DMS153 (cell line): Measurements from ENCODE around the gene EEF2KMT.

ENCODE experiments used
- DNase-seq: peaks from one replicate; lab custom pipeline; 2025; lab: John Stamatoyannopoulos, UW

Gene EEF2KMT

DNA sequence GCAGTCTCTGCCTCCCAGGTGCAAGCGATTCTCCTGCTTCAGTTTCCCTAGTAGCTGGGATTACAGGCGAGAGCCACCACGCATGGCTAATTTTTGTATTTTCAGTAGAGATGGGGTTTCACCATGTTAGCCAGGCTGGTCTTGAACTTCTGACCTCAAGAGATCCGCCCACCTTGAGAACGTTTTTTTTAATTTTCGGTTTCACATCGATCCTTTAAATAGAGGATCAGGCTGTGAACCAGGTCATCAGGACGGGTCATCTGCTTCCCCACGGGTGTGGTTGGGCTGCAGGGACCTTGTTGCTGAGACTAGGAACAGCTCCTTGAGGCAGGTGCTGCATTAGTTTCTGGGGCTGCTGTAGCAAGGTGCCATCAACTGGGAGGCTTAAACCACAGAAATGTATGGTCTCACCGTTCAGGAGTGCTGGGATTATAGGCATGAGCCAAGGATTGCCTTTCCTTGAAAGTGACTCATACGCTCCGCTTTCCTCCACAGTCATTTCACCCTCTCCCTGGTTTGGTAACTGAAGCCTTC lies 55.9 kb downstream of the EEF2KMT start:
- no peak for DNase-seq

- no peak for DNase-seq
Measured at GRCh38 chr16:5040451-5040850, 57.1 kb downstream of the EEF2KMT start.

- DNase-seq: no peak
Measured at GRCh38 chr16:5036228-5037156, 61.1 kb downstream of the EEF2KMT start.

DNA sequence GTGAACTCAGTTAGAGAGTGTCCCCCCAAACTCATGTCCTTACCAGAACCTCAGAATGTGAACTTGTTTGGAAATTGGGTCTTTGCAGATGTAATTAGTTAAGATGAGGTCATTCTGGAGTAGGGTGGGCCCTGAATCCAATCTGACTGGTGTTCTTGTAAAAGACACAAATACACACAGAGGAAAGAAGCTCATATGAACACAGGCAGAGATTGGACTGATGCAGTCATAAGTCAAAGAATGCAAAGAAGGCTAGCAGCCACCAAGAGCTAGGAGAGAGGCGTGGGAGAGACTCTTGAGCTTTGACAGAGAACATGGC lies 61.7 kb downstream of the EEF2KMT start:
- no peak for DNase-seq
